OCI-LY7 (cell line): ENCODE measurements around the gene FEZ2.

ENCODE experiments used
- EZH2phosphoT487 ChIP-seq: fragments of 200-600 bp; sonication (generic); IDR thresholded peaks from 2 replicates; pipeline ENCODE4 v1.6.1; 2018; ENCODE audit warnings: low read depth, borderline replicate concordance, mild to moderate bottlenecking, mixed run types, antibody characterized with exemption, low read length, moderate library complexity, mixed read lengths
- TF ChIP-seq, protein P1 (sequence below): fragments of 200-600 bp; sonication (generic); conservative IDR thresholded peaks from 2 replicates; pipeline ENCODE4 v1.5.1; 2014; ENCODE audit warnings: mild to moderate bottlenecking, antibody characterized with exemption, low read length, moderate library complexity, mixed read lengths

GRCh38 chr2:36606925-36607324 is 9.0 kb upstream of the FEZ2 start:
- TF ChIP-seq, protein P1, sequence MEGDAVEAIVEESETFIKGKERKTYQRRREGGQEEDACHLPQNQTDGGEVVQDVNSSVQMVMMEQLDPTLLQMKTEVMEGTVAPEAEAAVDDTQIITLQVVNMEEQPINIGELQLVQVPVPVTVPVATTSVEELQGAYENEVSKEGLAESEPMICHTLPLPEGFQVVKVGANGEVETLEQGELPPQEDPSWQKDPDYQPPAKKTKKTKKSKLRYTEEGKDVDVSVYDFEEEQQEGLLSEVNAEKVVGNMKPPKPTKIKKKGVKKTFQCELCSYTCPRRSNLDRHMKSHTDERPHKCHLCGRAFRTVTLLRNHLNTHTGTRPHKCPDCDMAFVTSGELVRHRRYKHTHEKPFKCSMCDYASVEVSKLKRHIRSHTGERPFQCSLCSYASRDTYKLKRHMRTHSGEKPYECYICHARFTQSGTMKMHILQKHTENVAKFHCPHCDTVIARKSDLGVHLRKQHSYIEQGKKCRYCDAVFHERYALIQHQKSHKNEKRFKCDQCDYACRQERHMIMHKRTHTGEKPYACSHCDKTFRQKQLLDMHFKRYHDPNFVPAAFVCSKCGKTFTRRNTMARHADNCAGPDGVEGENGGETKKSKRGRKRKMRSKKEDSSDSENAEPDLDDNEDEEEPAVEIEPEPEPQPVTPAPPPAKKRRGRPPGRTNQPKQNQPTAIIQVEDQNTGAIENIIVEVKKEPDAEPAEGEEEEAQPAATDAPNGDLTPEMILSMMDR = no peak
- TF ChIP-seq EZH2phosphoT487 = no peak
